ENCODE measurements around the gene IRX6. TPM values are rescaled to one million over a fixed set of nuclear protein-coding genes. Genes with fewer than 3 reads are reported as not detected.

IRX6 gene
- total RNA-seq, result 0.18 TPM in 1 of 2 replicates, not detected in the other

DNA sequence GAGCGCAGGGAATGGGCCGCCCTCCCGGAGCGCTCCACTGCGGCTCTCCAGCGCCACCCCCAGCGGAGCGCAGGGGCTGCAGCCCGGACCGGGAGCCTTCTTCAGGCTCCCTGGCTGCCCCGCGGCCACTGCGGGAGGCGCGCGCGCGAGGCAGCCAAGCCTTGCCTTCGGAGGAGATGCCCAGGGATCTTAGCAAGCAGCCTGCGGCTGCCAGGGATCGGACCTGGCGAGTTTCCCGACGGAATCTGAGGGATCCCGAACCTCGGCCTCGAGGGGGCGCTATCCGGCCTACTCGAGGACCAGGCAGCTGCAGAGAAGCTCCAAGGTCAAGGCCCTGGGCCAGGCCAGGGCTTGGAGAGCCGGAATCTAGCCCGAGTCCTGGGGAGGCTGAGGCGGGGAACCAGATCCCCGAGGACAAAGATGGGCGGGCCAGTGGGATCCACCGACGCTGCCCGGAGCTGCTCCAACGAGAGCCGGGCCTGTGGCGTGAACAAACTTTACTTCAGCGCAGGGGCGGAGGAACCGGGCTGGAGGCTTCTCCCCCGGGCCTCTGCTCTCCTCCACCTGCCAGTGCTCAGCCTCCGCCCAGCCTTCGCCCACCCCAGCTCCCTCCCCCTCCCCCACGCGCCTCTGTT, at the start of gene IRX6:
Gene IRX6 (plus strand): TSS at position 567 of the 635 bp plus-strand sequence. CDS start 889 bp downstream, outside the sequence.
- DNase-seq (no peak), ATAC-seq (ENCODE audit: low read depth) (no peak)
- POLR2A ChIA-PET, result no interaction called here
- TF ChIP-seq, protein P1, sequence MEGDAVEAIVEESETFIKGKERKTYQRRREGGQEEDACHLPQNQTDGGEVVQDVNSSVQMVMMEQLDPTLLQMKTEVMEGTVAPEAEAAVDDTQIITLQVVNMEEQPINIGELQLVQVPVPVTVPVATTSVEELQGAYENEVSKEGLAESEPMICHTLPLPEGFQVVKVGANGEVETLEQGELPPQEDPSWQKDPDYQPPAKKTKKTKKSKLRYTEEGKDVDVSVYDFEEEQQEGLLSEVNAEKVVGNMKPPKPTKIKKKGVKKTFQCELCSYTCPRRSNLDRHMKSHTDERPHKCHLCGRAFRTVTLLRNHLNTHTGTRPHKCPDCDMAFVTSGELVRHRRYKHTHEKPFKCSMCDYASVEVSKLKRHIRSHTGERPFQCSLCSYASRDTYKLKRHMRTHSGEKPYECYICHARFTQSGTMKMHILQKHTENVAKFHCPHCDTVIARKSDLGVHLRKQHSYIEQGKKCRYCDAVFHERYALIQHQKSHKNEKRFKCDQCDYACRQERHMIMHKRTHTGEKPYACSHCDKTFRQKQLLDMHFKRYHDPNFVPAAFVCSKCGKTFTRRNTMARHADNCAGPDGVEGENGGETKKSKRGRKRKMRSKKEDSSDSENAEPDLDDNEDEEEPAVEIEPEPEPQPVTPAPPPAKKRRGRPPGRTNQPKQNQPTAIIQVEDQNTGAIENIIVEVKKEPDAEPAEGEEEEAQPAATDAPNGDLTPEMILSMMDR (IDR thresholded peaks at IDR 0.05), result no peak
- no peak within 1 kb of the TSS for H3K27ac Mint-ChIP-seq
- intact Hi-C loops (cut with micrococcal nuclease), result loop anchor here (2.0 kb wide), 1 partner anchor 47 kb away; no protein-coding TSS in a partner anchor
- peak within 1 kb of the TSS; percentile 28 for H3K4me3 Mint-ChIP-seq
- H3K4me1 Mint-ChIP-seq, result peaks cover 13% of the 10 kb centered on the region
- CTCF ChIA-PET, result interaction anchor here (1.6 kb wide), 1 partner anchor 47 kb away, joined by 4 read pairs; no protein-coding TSS in a partner anchor
- H3K9me3 Mint-ChIP-seq, result no peaks in the 10 kb centered on the region
- no peaks in the 10 kb centered on the region for H3K36me3 Mint-ChIP-seq (ENCODE audit: low read depth)
- H3K27me3 Mint-ChIP-seq, result peaks cover 35% of the 10 kb centered on the region

DNA sequence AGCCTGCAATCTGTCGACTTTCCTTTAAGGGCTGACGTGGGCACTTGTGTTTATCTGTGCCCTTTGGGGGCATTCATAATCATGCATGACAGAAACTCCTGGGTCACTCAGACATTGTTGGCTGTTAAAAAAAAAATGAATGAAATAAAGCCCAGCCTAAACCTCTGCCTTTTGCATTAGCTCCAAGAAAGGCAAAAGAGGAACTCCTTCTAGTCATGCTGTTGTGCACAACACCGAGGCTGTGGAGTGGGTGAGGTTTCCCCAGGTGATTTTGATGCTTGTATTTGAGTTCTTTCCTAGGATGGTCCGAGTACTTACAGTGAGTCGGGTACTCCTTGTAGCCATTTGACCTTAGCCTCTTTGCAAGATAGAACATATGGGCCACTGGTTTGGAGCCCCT, 49.6 kb upstream of the IRX6 start:
- TF ChIP-seq, protein P1 (IDR thresholded peaks at IDR 0.05), result no peak
- ATAC-seq (ENCODE audit: low read depth), result no peak
- intact Hi-C loops (cut with micrococcal nuclease), result no loop called here
- H3K27me3 Mint-ChIP-seq, result no peaks in the 10 kb centered on the region
- no peak overlapping the region for H3K27ac Mint-ChIP-seq
- H3K4me1 Mint-ChIP-seq, result no peaks in the 10 kb centered on the region
- DNase-seq, result no peak
- ChIA-PET CTCF (no interaction called here), POLR2A (no interaction called here)
- H3K36me3 Mint-ChIP-seq (ENCODE audit: low read depth), result no peaks in the 10 kb centered on the region
- no peaks in the 10 kb centered on the region for H3K9me3 Mint-ChIP-seq
- no peak overlapping the region for H3K4me3 Mint-ChIP-seq

DNA sequence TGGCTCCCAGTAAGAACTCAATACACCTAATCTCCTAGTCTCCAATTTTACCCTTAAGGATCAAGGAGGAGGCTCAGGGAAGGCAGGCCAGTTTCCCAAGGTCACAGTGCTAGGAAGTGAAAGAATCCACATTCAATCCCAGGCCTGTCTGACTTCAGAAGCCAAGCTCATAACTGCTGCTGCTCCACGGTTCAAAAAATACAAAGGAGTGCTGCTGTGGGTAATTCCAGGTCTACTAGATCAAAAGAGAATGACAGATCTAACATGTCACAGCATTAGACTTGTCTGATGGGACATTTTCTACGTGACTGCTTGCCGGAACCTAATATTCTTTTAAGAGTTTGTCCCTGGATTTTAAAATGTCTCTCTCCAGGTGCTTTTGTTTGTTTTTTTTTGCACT, 48.8 kb upstream of the IRX6 start:
- Mint-ChIP-seq H3K4me1 (no peaks in the 10 kb centered on the region), H3K4me3 (no peak overlapping the region), H3K36me3 (ENCODE audit: low read depth) (no peaks in the 10 kb centered on the region), H3K27me3 (no peaks in the 10 kb centered on the region), H3K27ac (no peak overlapping the region), H3K9me3 (no peaks in the 10 kb centered on the region)
- TF ChIP-seq, protein P1 (IDR thresholded peaks at IDR 0.05), result no peak
- CTCF ChIA-PET, result no interaction called here
- ATAC-seq (ENCODE audit: low read depth) (no peak), DNase-seq (no peak)
- intact Hi-C loops (cut with micrococcal nuclease), result no loop called here
- POLR2A ChIA-PET, result no interaction called here

DNA sequence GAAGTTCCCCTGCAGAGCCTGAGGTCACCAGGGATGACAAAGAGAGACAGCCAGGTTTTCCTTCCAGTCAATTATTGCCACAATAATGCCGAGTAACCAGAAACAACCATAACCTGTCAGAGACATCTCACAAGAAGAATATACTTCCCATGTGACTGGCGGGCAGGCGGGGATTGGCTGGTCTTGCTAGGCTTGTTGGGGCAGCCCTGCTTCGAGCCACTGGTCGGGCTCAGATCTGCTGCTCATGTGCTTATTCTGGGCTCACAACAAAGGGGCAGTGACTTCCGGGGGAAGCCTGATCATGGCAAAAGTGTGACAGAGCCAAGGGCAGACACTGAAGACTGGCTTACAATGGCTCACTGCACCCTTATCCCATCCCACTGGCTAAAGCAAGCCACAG, 48.1 kb upstream of the IRX6 start:
- ATAC-seq (ENCODE audit: low read depth) (no peak), DNase-seq (no peak)
- POLR2A ChIA-PET, result no interaction called here
- H3K36me3 Mint-ChIP-seq (ENCODE audit: low read depth), result no peaks in the 10 kb centered on the region
- intact Hi-C loops (cut with micrococcal nuclease), result no loop called here
- CTCF ChIA-PET, result no interaction called here
- H3K27ac Mint-ChIP-seq, result no peak overlapping the region
- no peaks in the 10 kb centered on the region for H3K4me1 Mint-ChIP-seq
- no peaks in the 10 kb centered on the region for H3K9me3 Mint-ChIP-seq
- no peaks in the 10 kb centered on the region for H3K27me3 Mint-ChIP-seq
- H3K4me3 Mint-ChIP-seq, result no peak overlapping the region
- TF ChIP-seq, protein P1 (IDR thresholded peaks at IDR 0.05), result no peak

DNA sequence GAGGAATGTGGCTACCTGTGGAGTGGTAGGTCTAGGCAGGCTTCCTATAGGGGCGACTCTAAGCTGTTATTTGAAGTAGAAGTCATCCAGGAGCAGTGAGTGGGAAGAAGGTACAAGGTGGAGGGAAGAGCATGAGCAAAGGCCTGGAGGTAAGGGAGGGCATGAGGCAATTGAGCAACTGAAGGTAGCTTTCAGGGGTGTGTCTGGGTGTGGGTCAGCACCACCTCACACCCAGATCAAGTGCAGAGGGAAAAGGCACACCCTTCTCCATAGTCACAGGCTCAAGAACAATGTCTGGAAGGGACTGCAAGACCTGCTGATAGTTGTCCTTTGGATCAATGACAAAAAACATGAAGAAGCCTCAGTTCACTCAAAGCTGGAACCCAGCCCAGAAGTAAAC, 46.5 kb upstream of the IRX6 start:
- DNase-seq, result no peak
- POLR2A ChIA-PET, result no interaction called here
- TF ChIP-seq, protein P1 (IDR thresholded peaks at IDR 0.05), result no peak
- Mint-ChIP-seq H3K4me3 (no peak overlapping the region), H3K4me1 (no peaks in the 10 kb centered on the region), H3K9me3 (no peaks in the 10 kb centered on the region), H3K27me3 (no peaks in the 10 kb centered on the region), H3K36me3 (ENCODE audit: low read depth) (no peaks in the 10 kb centered on the region), H3K27ac (no peak overlapping the region)
- intact Hi-C loops (cut with micrococcal nuclease), result no loop called here
- no peak for ATAC-seq (ENCODE audit: low read depth)
- CTCF ChIA-PET, result no interaction called here

Measured in activated B cell treated with CpG ODN at 0.5 μM for 24 hours (primary cell).